DND-41 (cell line): Measurements from ENCODE around the gene KLK15.

Experiments
- CTCF ChIP-seq: IDR thresholded peaks from 2 replicates; pipeline ENCODE4 v1.5.1; 2012; ENCODE audit warnings: borderline replicate concordance, low read length, moderate library complexity, mild to moderate bottlenecking; ENCODE audit not compliant: poor library complexity, severe bottlenecking; ENCODE audit errors: extremely low read depth
- EZH2 ChIP-seq: IDR thresholded peaks from 3 replicates; pipeline ENCODE4 v1.6.1; 2012; ENCODE audit warnings: borderline replicate concordance, low read depth, mild to moderate bottlenecking, moderate library complexity, low read length, inconsistent platforms; ENCODE audit not compliant: severe bottlenecking

GRCh38 chr19:50844296-50844935 lies 11.0 kb upstream of the KLK15 start:
- TF ChIP-seq CTCF (no peak), EZH2 (no peak)
